MM.1S (cell line): ENCODE measurements around the gene ATG12.
"Not testable (repeated sequence)": the region's sequence is repeated elsewhere in the genome, so short reads cannot be mapped to it uniquely, and the experiment has no call there.

Experiments used
- DNase-seq: peaks from one replicate; pipeline ENCODE4 v3.0.0-alpha.2; 2015
- H2AFZ ChIP-seq: fragments of 300-600 bp; sonication (generic); 2 replicates; pipeline ENCODE4 v1.6.0; 2016; ENCODE audit warnings: antibody characterized with exemption, low read length
- H3F3A ChIP-seq: fragments of 300-600 bp; sonication (generic); 2 replicates; pipeline ENCODE4 v1.6.1; 2016; ENCODE audit warnings: mild to moderate bottlenecking, antibody characterized with exemption, low read length, moderate library complexity, mixed read lengths; ENCODE audit not compliant: insufficient read depth
- H3K27ac ChIP-seq: fragments of 300-600 bp; sonication (generic); 2 replicates; pipeline ENCODE4 v1.5.1; 2016; ENCODE audit warnings: mild to moderate bottlenecking, low read length
- H3K27me3 ChIP-seq: fragments of 300-600 bp; sonication (generic); replicated peaks from 2 replicates; pipeline ENCODE4 v1.6.0; 2016; ENCODE audit warnings: low read length; ENCODE audit not compliant: insufficient read depth
- H3K36me3 ChIP-seq: fragments of 300-600 bp; sonication (generic); replicated peaks from 2 replicates; pipeline ENCODE4 v1.6.1; 2016; ENCODE audit warnings: mild to moderate bottlenecking, low read length, mixed read lengths; ENCODE audit not compliant: insufficient read depth
- H3K4me1 ChIP-seq: fragments of 300-600 bp; sonication (generic); 2 replicates; pipeline ENCODE4 v1.6.1; 2016; ENCODE audit warnings: low read length, mixed read lengths
- H3K4me2 ChIP-seq: fragments of 300-600 bp; sonication (generic); 2 replicates; pipeline ENCODE4 v1.6.0; 2016; ENCODE audit warnings: low read depth, low read length
- H3K4me3 ChIP-seq: fragments of 300-600 bp; sonication (generic); 2 replicates; pipeline ENCODE4 v1.5.1; 2016; ENCODE audit warnings: low read length, mixed read lengths
- H3K79me2 ChIP-seq: fragments of 300-600 bp; sonication (generic); 2 replicates; pipeline ENCODE4 v1.6.1; 2016; ENCODE audit warnings: mixed run types, low read length, mixed read lengths
- H3K9ac ChIP-seq: fragments of 300-600 bp; sonication (generic); 2 replicates; pipeline ENCODE4 v1.6.1; 2016; ENCODE audit warnings: low read length, mixed read lengths
- H3K9me2 ChIP-seq: fragments of 300-600 bp; sonication (generic); replicated peaks from 2 replicates; pipeline ENCODE4 v1.6.1; 2016; ENCODE audit warnings: mild to moderate bottlenecking, low read length, mixed read lengths; ENCODE audit not compliant: insufficient read depth
- H3K9me3 ChIP-seq: fragments of 300-600 bp; sonication (generic); replicated peaks from 2 replicates; pipeline ENCODE4 v1.6.1; 2016; ENCODE audit warnings: mild to moderate bottlenecking, low read length, mixed read lengths; ENCODE audit not compliant: insufficient read depth
- H4K20me1 ChIP-seq: fragments of 300-600 bp; sonication (generic); 2 replicates; pipeline ENCODE4 v1.6.1; 2016; ENCODE audit warnings: mild to moderate bottlenecking, low read length, moderate library complexity, mixed read lengths; ENCODE audit not compliant: insufficient read depth
- CTCF ChIP-seq: fragments of 300-600 bp; sonication (generic); IDR thresholded peaks from 2 replicates; pipeline ENCODE4 v1.5.1; 2016; ENCODE audit warnings: antibody characterized with exemption, low read length, mixed read lengths
- EZH2 ChIP-seq: fragments of 300-600 bp; sonication (generic); optimal IDR thresholded peaks from 2 replicates; pipeline ENCODE3; 2017; ENCODE audit warnings: low read depth, mild to moderate bottlenecking, antibody characterized with exemption, low read length, mixed read lengths
- EZH2phosphoT487 ChIP-seq: fragments of 300-600 bp; sonication (generic); IDR thresholded peaks from 2 replicates; pipeline ENCODE4 v1.6.1; 2018; ENCODE audit warnings: antibody characterized with exemption, low read length

ATG12 gene

GRCh38 chr5:115877342-115877741 lies 36.0 kb upstream of the ATG12 start:
- not testable (repeated sequence) for H3K9me2 ChIP-seq, H3F3A ChIP-seq, H3K27ac ChIP-seq, H3K36me3 ChIP-seq, H3K9ac ChIP-seq, H2AFZ ChIP-seq, H4K20me1 ChIP-seq, DNase-seq, H3K27me3 ChIP-seq, H3K9me3 ChIP-seq, H3K4me1 ChIP-seq, H3K4me3 ChIP-seq, H3K79me2 ChIP-seq, H3K4me2 ChIP-seq

GRCh38 chr5:115875447-115875846 lies 34.1 kb upstream of the ATG12 start:
- Histone ChIP-seq H3K79me2 (no peaks in the 10 kb centered on the region), H4K20me1 (no peaks in the 10 kb centered on the region), H3K4me2 (no peak overlapping the region), H2AFZ (no peak overlapping the region), H3K9ac (no peak overlapping the region), H3K9me3 (no peaks in the 10 kb centered on the region), H3K9me2 (no peaks in the 10 kb centered on the region), H3K27ac (no peak overlapping the region), H3K36me3 (no peaks in the 10 kb centered on the region), H3F3A (no peaks in the 10 kb centered on the region), H3K27me3 (no peaks in the 10 kb centered on the region), H3K4me1 (no peaks in the 10 kb centered on the region), H3K4me3 (no peak overlapping the region)
- TF ChIP-seq EZH2phosphoT487, result no peak
- no peak for TF ChIP-seq CTCF
- no peak for TF ChIP-seq EZH2
- no peak for DNase-seq

- DNase-seq, result no peak
- Histone ChIP-seq H3K4me1 (no peaks in the 10 kb centered on the region), H3K9ac (no peak overlapping the region), H3K9me2 (no peaks in the 10 kb centered on the region), H4K20me1 (no peaks in the 10 kb centered on the region), H3K27ac (no peak overlapping the region), H3K79me2 (no peaks in the 10 kb centered on the region), H3K27me3 (no peaks in the 10 kb centered on the region), H3K9me3 (no peaks in the 10 kb centered on the region), H3K4me2 (no peak overlapping the region), H3F3A (no peaks in the 10 kb centered on the region), H3K36me3 (no peaks in the 10 kb centered on the region), H3K4me3 (no peak overlapping the region), H2AFZ (no peak overlapping the region)
- TF ChIP-seq EZH2phosphoT487, result no peak
- no peak for TF ChIP-seq EZH2
- TF ChIP-seq CTCF, result no peak
Observed at GRCh38 chr5:115873392-115873791, 32.0 kb upstream of the ATG12 start.

- Histone ChIP-seq H3K9ac (no peak overlapping the region), H3K27me3 (no peaks in the 10 kb centered on the region), H3K4me1 (no peaks in the 10 kb centered on the region), H3K36me3 (no peaks in the 10 kb centered on the region), H3K9me2 (no peaks in the 10 kb centered on the region), H4K20me1 (no peaks in the 10 kb centered on the region), H3K27ac (no peak overlapping the region), H3F3A (no peaks in the 10 kb centered on the region), H3K79me2 (no peaks in the 10 kb centered on the region), H3K9me3 (no peaks in the 10 kb centered on the region), H3K4me2 (no peak overlapping the region), H3K4me3 (no peak overlapping the region), H2AFZ (no peak overlapping the region)
- no peak for DNase-seq
- TF ChIP-seq EZH2, result no peak
- TF ChIP-seq EZH2phosphoT487, result no peak
- no peak for TF ChIP-seq CTCF
Observed at GRCh38 chr5:115872447-115872846, 31.1 kb upstream of the ATG12 start.
